ENCODE measurements around the gene UGT1A9.

Gene UGT1A9

GRCh38 chr2:233676046-233676445 is 4.3 kb downstream of the UGT1A9 start:
- Histone ChIP-seq H3K4me2 (ENCODE audit: low read length) (no peak overlapping the region), H3K79me2 (ENCODE audit: control insufficient read depth, low read length) (no peaks in the 10 kb centered on the region), H3F3A (ENCODE audit: control insufficient read depth, insufficient read depth) (no peaks in the 10 kb centered on the region), H3K27ac (ENCODE audit: low read depth, low read length) (no peak overlapping the region), H3K9me3 (ENCODE audit: control insufficient read depth, insufficient read depth, low read length) (no peaks in the 10 kb centered on the region), H3K9me2 (replicated peaks; ENCODE audit: control insufficient read depth, low read length) (no peaks in the 10 kb centered on the region), H3K27me3 (ENCODE audit: control insufficient read depth, low read length) (no peaks in the 10 kb centered on the region; the same call in 1 of the 2 replicates), H3K4me1 (ENCODE audit: control insufficient read depth, low read length) (no peaks in the 10 kb centered on the region), H3K36me3 (ENCODE audit: control insufficient read depth, low read length) (no peaks in the 10 kb centered on the region), H3K4me3 (ENCODE audit: low read length) (no peak overlapping the region), H4K20me1 (ENCODE audit: control insufficient read depth, insufficient read depth, low read depth, low read length) (no peaks in the 10 kb centered on the region)
- TF ChIP-seq EZH2phosphoT487 (IDR thresholded peaks at IDR 0.05; ENCODE audit: borderline replicate concordance, low read length) (no peak), CTCF (IDR thresholded peaks at IDR 0.05; ENCODE audit: low read depth, low read length, poor library complexity, severe bottlenecking) (no peak)

GRCh38 chr2:233679196-233679595 is 7.5 kb downstream of the UGT1A9 start:
- Histone ChIP-seq H3K9me2 (replicated peaks; ENCODE audit: control insufficient read depth, low read length) (no peaks in the 10 kb centered on the region), H3K4me1 (ENCODE audit: control insufficient read depth, low read length) (peaks cover 9% of the 10 kb centered on the region), H3F3A (ENCODE audit: control insufficient read depth, insufficient read depth) (no peaks in the 10 kb centered on the region), H3K36me3 (ENCODE audit: control insufficient read depth, low read length) (no peaks in the 10 kb centered on the region), H3K9me3 (ENCODE audit: control insufficient read depth, insufficient read depth, low read length) (no peaks in the 10 kb centered on the region), H3K4me2 (ENCODE audit: low read length) (no peak overlapping the region), H3K4me3 (ENCODE audit: low read length) (no peak overlapping the region), H4K20me1 (ENCODE audit: control insufficient read depth, insufficient read depth, low read depth, low read length) (no peaks in the 10 kb centered on the region), H3K27me3 (ENCODE audit: control insufficient read depth, low read length) (no peaks in the 10 kb centered on the region; the same call in 1 of the 2 replicates), H3K27ac (ENCODE audit: low read depth, low read length) (no peak overlapping the region), H3K79me2 (ENCODE audit: control insufficient read depth, low read length) (no peaks in the 10 kb centered on the region)
- TF ChIP-seq EZH2phosphoT487 (IDR thresholded peaks at IDR 0.05; ENCODE audit: borderline replicate concordance, low read length) (no peak), CTCF (IDR thresholded peaks at IDR 0.05; ENCODE audit: low read depth, low read length, poor library complexity, severe bottlenecking) (no peak)

GRCh38 chr2:233680361-233681045 is 8.8 kb downstream of the UGT1A9 start:
- Histone ChIP-seq H3F3A (ENCODE audit: control insufficient read depth, insufficient read depth) (no peaks in the 10 kb centered on the region), H3K27ac (ENCODE audit: low read depth, low read length) (no peak overlapping the region), H3K79me2 (ENCODE audit: control insufficient read depth, low read length) (no peaks in the 10 kb centered on the region), H3K4me2 (ENCODE audit: low read length) (no peak overlapping the region), H3K9me2 (replicated peaks; ENCODE audit: control insufficient read depth, low read length) (no peaks in the 10 kb centered on the region), H3K4me1 (ENCODE audit: control insufficient read depth, low read length) (peaks cover 9% of the 10 kb centered on the region), H3K4me3 (ENCODE audit: low read length) (no peak overlapping the region), H3K36me3 (ENCODE audit: control insufficient read depth, low read length) (no peaks in the 10 kb centered on the region), H4K20me1 (ENCODE audit: control insufficient read depth, insufficient read depth, low read depth, low read length) (no peaks in the 10 kb centered on the region), H3K9me3 (ENCODE audit: control insufficient read depth, insufficient read depth, low read length) (no peaks in the 10 kb centered on the region), H3K27me3 (ENCODE audit: control insufficient read depth, low read length) (no peaks in the 10 kb centered on the region; the same call in 1 of the 2 replicates)
- no peak for TF ChIP-seq EZH2phosphoT487 (IDR thresholded peaks at IDR 0.05; ENCODE audit: borderline replicate concordance, low read length)
- no peak for TF ChIP-seq CTCF (IDR thresholded peaks at IDR 0.05; ENCODE audit: low read depth, low read length, poor library complexity, severe bottlenecking)
